ENCODE measurements around the gene HHLA2. TPM values are rescaled to one million over a fixed set of nuclear protein-coding genes. Genes with fewer than 3 reads are reported as not detected.

The HHLA2 gene
- total RNA-seq, 4 donors from 2014 or later, result not detected

GRCh38 chr3:108406661-108407206 lies 110.4 kb downstream of the HHLA2 start:
- peaks cover 0 to 9% (median 0%) of the 10 kb centered on the region in 3 donors for H3K4me1 ChIP-seq
- no peak overlapping the region for H3K27ac ChIP-seq
- no peak overlapping the region for H3K4me3 ChIP-seq
- 33 to 55% methylated on average over 7 of the region's 7 CpGs for WGBS, 2 donors (ENCODE audit: low coverage in 1 of 2)
- H3K9me3 ChIP-seq, result no peaks in the 10 kb centered on the region
- H3K36me3 ChIP-seq, result no peaks in the 10 kb centered on the region
- no peaks in the 10 kb centered on the region for H3K27me3 ChIP-seq
- TF ChIP-seq POLR2AphosphoS5 (IDR thresholded peaks at IDR 0.05), result no peak
- TF ChIP-seq CTCF (IDR thresholded peaks at IDR 0.05), result peak; percentile 27 to 68 (median 56)
- ATAC-seq, result no peak

- no peaks in the 10 kb centered on the region for H3K27me3 ChIP-seq
- no peaks in the 10 kb centered on the region for H3K36me3 ChIP-seq
- TF ChIP-seq POLR2AphosphoS5 (IDR thresholded peaks at IDR 0.05) (no peak), POLR2A (IDR thresholded peaks at IDR 0.05) (no peak), CTCF (IDR thresholded peaks at IDR 0.05) (no peak), EP300 (IDR thresholded peaks at IDR 0.05) (no peak)
- no peak overlapping the region for H3K4me3 ChIP-seq
- ATAC-seq, result no peak
- H3K4me1 ChIP-seq, result peaks cover 0 to 9% (median 0%) of the 10 kb centered on the region in 3 donors
- no peak overlapping the region for H3K27ac ChIP-seq
- WGBS, 2 donors (ENCODE audit: low coverage in 1 of 2), result 63 to 73% methylated on average over 3 of the region's 3 CpGs
- H3K9me3 ChIP-seq, result no peaks in the 10 kb centered on the region
Measured at GRCh38 chr3:108407886-108408285, 111.5 kb downstream of the HHLA2 start.

GRCh38 chr3:108408883-108409799 lies 112.8 kb downstream of the HHLA2 start:
- Histone ChIP-seq H3K27me3 (no peaks in the 10 kb centered on the region), H3K27ac (no peak overlapping the region), H3K4me3 (no peak overlapping the region), H3K4me1 (peaks cover 0 to 9% (median 0%) of the 10 kb centered on the region in 3 donors), H3K36me3 (no peaks in the 10 kb centered on the region), H3K9me3 (no peaks in the 10 kb centered on the region)
- no peak for ATAC-seq
- TF ChIP-seq POLR2A (IDR thresholded peaks at IDR 0.05), result no peak
- TF ChIP-seq POLR2AphosphoS5 (IDR thresholded peaks at IDR 0.05), result no peak
- WGBS, 2 donors (ENCODE audit: low coverage in 1 of 2), result 84 to 94% methylated on average over 3 to 7 of the region's 7 CpGs

- ATAC-seq, result no peak
- WGBS, 2 donors (ENCODE audit: low coverage in 1 of 2), result 90 to 93% methylated on average over 4 of the region's 4 CpGs
- no peak for TF ChIP-seq CTCF (IDR thresholded peaks at IDR 0.05)
- TF ChIP-seq POLR2A (IDR thresholded peaks at IDR 0.05), result no peak
- TF ChIP-seq POLR2AphosphoS5 (IDR thresholded peaks at IDR 0.05), result no peak
- TF ChIP-seq EP300 (IDR thresholded peaks at IDR 0.05), result no peak
- no peaks in the 10 kb centered on the region for H3K27me3 ChIP-seq
- H3K9me3 ChIP-seq, result no peaks in the 10 kb centered on the region
- H3K27ac ChIP-seq, result no peak overlapping the region
- no peak overlapping the region for H3K4me3 ChIP-seq
- no peaks in the 10 kb centered on the region for H3K36me3 ChIP-seq
- peaks cover 0 to 9% (median 0%) of the 10 kb centered on the region in 3 donors for H3K4me1 ChIP-seq
Measured at GRCh38 chr3:108409800-108410178, 113.4 kb downstream of the HHLA2 start.

GRCh38 chr3:108410531-108410984 lies 114.2 kb downstream of the HHLA2 start:
- ATAC-seq, result no peak
- H3K36me3 ChIP-seq, result no peaks in the 10 kb centered on the region

More at GRCh38 chr3:108410531-108410984, 114.2 kb downstream of the HHLA2 start:
- Histone ChIP-seq H3K4me1 (peaks cover 0 to 9% (median 0%) of the 10 kb centered on the region in 3 donors), H3K4me3 (no peak overlapping the region), H3K27me3 (no peaks in the 10 kb centered on the region), H3K9me3 (no peaks in the 10 kb centered on the region), H3K27ac (no peak overlapping the region)
- TF ChIP-seq POLR2AphosphoS5 (IDR thresholded peaks at IDR 0.05), result no peak
- TF ChIP-seq POLR2A (IDR thresholded peaks at IDR 0.05), result no peak
- TF ChIP-seq EP300 (IDR thresholded peaks at IDR 0.05), result no peak
- TF ChIP-seq CTCF (IDR thresholded peaks at IDR 0.05), result no peak
- 66 to 75% methylated on average over 2 to 4 of the region's 11 CpGs for WGBS, 2 donors (ENCODE audit: low coverage in 1 of 2)

All from gastroesophageal sphincter (tissue), 4 donors.